K562 (cell line): ENCODE data around the gene RRBP1.

Source experiments
- CBFB ChIP-seq: sonication (generic); formaldehyde crosslinking; IDR thresholded peaks from 2 replicates; pipeline ENCODE4 v1.4.0; 2020; ENCODE audit warnings: mild to moderate bottlenecking, missing genetic modification reagents
- CTCF ChIP-seq, 3 experiments: IDR thresholded peaks in 2 of 3; conservative IDR thresholded peaks in 1 of 3; 2 replicates each; pipeline ENCODE4 v1.5.1; 2011 to 2012; ENCODE audit warnings: low read length in 3 of 3, mild to moderate bottlenecking in 3 of 3, control low read depth in 2 of 3, improper control_type of control experiment in 1 of 3, inconsistent platforms in 1 of 3, low read depth in 1 of 3, mixed read lengths in 1 of 3, moderate library complexity in 1 of 3; ENCODE audit not compliant: insufficient read depth in 2 of 3
- MYC ChIP-seq, 2 experiments: fragments of 250-450 bp in 1 of 2; sonication (Bioruptor Pico) in 1 of 2; IDR thresholded peaks; 2 replicates each; pipeline versions ENCODE4 v1.5.1 to v1.6.1; 2012 to 2021; ENCODE audit warnings: low read depth in 2 of 2, borderline replicate concordance in 1 of 2, improper control_type of control experiment in 1 of 2, low read length in 1 of 2, mild to moderate bottlenecking in 1 of 2, moderate library complexity in 1 of 2
- PHF8 ChIP-seq: fragments of 200-600 bp; sonication (generic); IDR thresholded peaks from 2 replicates; pipeline ENCODE4 v1.6.1; 2012; ENCODE audit warnings: mixed run types, mild to moderate bottlenecking, inconsistent platforms, low read length, moderate library complexity, borderline replicate concordance
- PTRF ChIP-seq: fragments of 450-650 bp; IDR thresholded peaks from 2 replicates; pipeline ENCODE4 v1.6.1; 2016; ENCODE audit warnings: mild to moderate bottlenecking, missing genetic modification characterization, missing compliant biosample characterization
- RBM25 ChIP-seq: fragments of 200-400 bp; formaldehyde crosslinking; IDR thresholded peaks from 2 replicates; pipeline ENCODE4 v1.6.1; 2018; ENCODE audit warnings: low read length, low read depth, moderate library complexity; ENCODE audit not compliant: severe bottlenecking
- RFX7 ChIP-seq: fragments of 250-450 bp; sonication (Bioruptor Pico); IDR thresholded peaks from 2 replicates; pipeline ENCODE4 v1.5.1; 2021; ENCODE audit warnings: mild to moderate bottlenecking
- SRSF1 ChIP-seq: fragments of 200-400 bp; formaldehyde crosslinking; IDR thresholded peaks from 2 replicates; pipeline ENCODE4 v1.6.1; 2017; ENCODE audit warnings: mild to moderate bottlenecking, low read depth, low read length, moderate library complexity
- TAF7 ChIP-seq: fragments of 450-650 bp; IDR thresholded peaks from 2 replicates; pipeline ENCODE4 v1.6.1; 2016; ENCODE audit warnings: missing genetic modification characterization, missing compliant biosample characterization
- USF1 ChIP-seq: sonication (generic); formaldehyde crosslinking; IDR thresholded peaks from 2 replicates; pipeline ENCODE4 v1.9.0; 2022; ENCODE audit warnings: mild to moderate bottlenecking, missing genetic modification reagents
- TF ChIP-seq, protein P1 (sequence below): sonication (generic); formaldehyde crosslinking; IDR thresholded peaks from 2 replicates; pipeline ENCODE4 v1.9.0; 2022; ENCODE audit warnings: mild to moderate bottlenecking, missing genetic modification reagents
- TF ChIP-seq, protein P2 (sequence below), 2 experiments: IDR thresholded peaks in 1 of 2; conservative IDR thresholded peaks in 1 of 2; 2 replicates each; pipeline ENCODE4 v1.6.1; 2016; ENCODE audit warnings: low read depth in 2 of 2, mild to moderate bottlenecking in 1 of 2, missing compliant biosample characterization in 1 of 2, missing genetic modification characterization in 1 of 2, moderate library complexity in 1 of 2
- TF ChIP-seq, protein P3 (sequence below): sonication (generic); formaldehyde crosslinking; IDR thresholded peaks from 2 replicates; pipeline ENCODE4 v1.8.1; 2023; ENCODE audit warnings: mild to moderate bottlenecking, missing genetic modification reagents

- TF ChIP-seq SRSF1 (no peak), USF1 (CRISPR knock-in tag) (no peak), RBM25 (no peak), PTRF (tag) (no peak), RFX7 (CRISPR knock-in tag) (no peak), CBFB (no peak), PHF8 (no peak), MYC (IDR thresholded peaks at IDR 0.05; ENCODE audit: low read depth, low read length) (no peak), MYC (CRISPR knock-in tag; IDR thresholded peaks at IDR 0.05; ENCODE audit: borderline replicate concordance, low read depth) (no peak), CTCF (IDR thresholded peaks at IDR 0.05 in 2 of 3, conservative IDR thresholded peaks at IDR 0.05 in 1 of 3; ENCODE audit: insufficient read depth in 2 of 3, low read depth in 1 of 3, low read length in 3 of 3) (no peak), TAF7 (no peak)
- TF ChIP-seq, protein P1, sequence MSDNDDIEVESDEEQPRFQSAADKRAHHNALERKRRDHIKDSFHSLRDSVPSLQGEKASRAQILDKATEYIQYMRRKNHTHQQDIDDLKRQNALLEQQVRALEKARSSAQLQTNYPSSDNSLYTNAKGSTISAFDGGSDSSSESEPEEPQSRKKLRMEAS: no peak
- TF ChIP-seq, protein P2, sequence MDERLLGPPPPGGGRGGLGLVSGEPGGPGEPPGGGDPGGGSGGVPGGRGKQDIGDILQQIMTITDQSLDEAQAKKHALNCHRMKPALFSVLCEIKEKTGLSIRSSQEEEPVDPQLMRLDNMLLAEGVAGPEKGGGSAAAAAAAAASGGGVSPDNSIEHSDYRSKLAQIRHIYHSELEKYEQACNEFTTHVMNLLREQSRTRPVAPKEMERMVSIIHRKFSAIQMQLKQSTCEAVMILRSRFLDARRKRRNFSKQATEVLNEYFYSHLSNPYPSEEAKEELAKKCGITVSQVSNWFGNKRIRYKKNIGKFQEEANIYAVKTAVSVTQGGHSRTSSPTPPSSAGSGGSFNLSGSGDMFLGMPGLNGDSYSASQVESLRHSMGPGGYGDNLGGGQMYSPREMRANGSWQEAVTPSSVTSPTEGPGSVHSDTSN (CRISPR knock-in tag; IDR thresholded peaks at IDR 0.05; ENCODE audit: low read depth): no peak
- TF ChIP-seq, protein P2 (tag; conservative IDR thresholded peaks at IDR 0.05; ENCODE audit: low read depth): no peak
- TF ChIP-seq, protein P3, sequence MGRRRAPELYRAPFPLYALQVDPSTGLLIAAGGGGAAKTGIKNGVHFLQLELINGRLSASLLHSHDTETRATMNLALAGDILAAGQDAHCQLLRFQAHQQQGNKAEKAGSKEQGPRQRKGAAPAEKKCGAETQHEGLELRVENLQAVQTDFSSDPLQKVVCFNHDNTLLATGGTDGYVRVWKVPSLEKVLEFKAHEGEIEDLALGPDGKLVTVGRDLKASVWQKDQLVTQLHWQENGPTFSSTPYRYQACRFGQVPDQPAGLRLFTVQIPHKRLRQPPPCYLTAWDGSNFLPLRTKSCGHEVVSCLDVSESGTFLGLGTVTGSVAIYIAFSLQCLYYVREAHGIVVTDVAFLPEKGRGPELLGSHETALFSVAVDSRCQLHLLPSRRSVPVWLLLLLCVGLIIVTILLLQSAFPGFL (CRISPR knock-in tag): no peak
These were observed 68.5 kb downstream of the RRBP1 start for GRCh38 chr20:17613328-17614175.
